OCI-LY1 (cell line): Measurements from ENCODE around the gene SNPH.

Experiments
- H2AFZ ChIP-seq: fragments of 200-600 bp; sonication (generic), shearing (Covaris generic); 2 replicates; pipeline ENCODE4 v1.6.0; 2014; ENCODE audit warnings: antibody characterized with exemption, mild to moderate bottlenecking, low read length
- H3F3A ChIP-seq: fragments of 200-600 bp; sonication (generic), shearing (Covaris generic); 2 replicates; pipeline ENCODE4 v1.6.0; 2014; ENCODE audit warnings: mild to moderate bottlenecking, antibody characterized with exemption, low read length, moderate library complexity; ENCODE audit not compliant: insufficient read depth
- H3K27ac ChIP-seq: fragments of 200-600 bp; sonication (generic); 2 replicates; pipeline ENCODE4 v1.5.1; 2014; ENCODE audit warnings: low read length, mixed run types, mild to moderate bottlenecking, low read depth; ENCODE audit not compliant: poor library complexity, severe bottlenecking
- H3K27me3 ChIP-seq: fragments of 200-600 bp; sonication (generic); 2 replicates; pipeline ENCODE4 v1.6.0; 2014; ENCODE audit warnings: antibody characterized with exemption, mild to moderate bottlenecking, low read length, moderate library complexity; ENCODE audit not compliant: insufficient read depth
- H3K36me3 ChIP-seq: fragments of 200-600 bp; sonication (generic); 2 replicates; pipeline ENCODE4 v1.6.1; 2014; ENCODE audit warnings: mild to moderate bottlenecking, antibody characterized with exemption, low read length, moderate library complexity, mixed read lengths; ENCODE audit not compliant: insufficient read depth
- H3K4me1 ChIP-seq: fragments of 200-600 bp; sonication (generic); 2 replicates; pipeline ENCODE4 v1.5.1; 2014; ENCODE audit warnings: mild to moderate bottlenecking, low read length, moderate library complexity; ENCODE audit not compliant: insufficient read depth, severe bottlenecking
- H3K4me2 ChIP-seq: fragments of 200-600 bp; sonication (generic), shearing (Covaris generic); 2 replicates; pipeline ENCODE4 v1.6.1; 2014; ENCODE audit warnings: low read length
- H3K4me3 ChIP-seq: fragments of 200-600 bp; sonication (generic); 2 replicates; pipeline ENCODE4 v1.5.1; 2014; ENCODE audit warnings: low read length, low read depth, mild to moderate bottlenecking, mixed read lengths; ENCODE audit not compliant: poor library complexity, severe bottlenecking
- H3K79me2 ChIP-seq: fragments of 200-600 bp; shearing (Covaris generic); 2 replicates; pipeline ENCODE4 v1.6.1; 2016; ENCODE audit warnings: mixed run types, low read length, mixed read lengths; ENCODE audit not compliant: insufficient read depth
- H3K9ac ChIP-seq: fragments of 200-600 bp; sonication (generic), shearing (Covaris generic); 2 replicates; pipeline ENCODE4 v1.6.1; 2014; ENCODE audit warnings: mild to moderate bottlenecking, low read length, mixed read lengths
- H3K9me2 ChIP-seq: fragments of 200-600 bp; sonication (generic), shearing (Covaris generic); 2 replicates; pipeline ENCODE4 v1.6.1; 2014; ENCODE audit warnings: low read depth, mild to moderate bottlenecking, low read length, mixed read lengths
- H3K9me3 ChIP-seq: fragments of 200-600 bp; shearing (Covaris generic); 2 replicates; pipeline ENCODE4 v1.6.1; 2014; ENCODE audit warnings: low read length, mixed read lengths
- H4K20me1 ChIP-seq: fragments of 200-600 bp; sonication (generic), shearing (Covaris generic); 2 replicates; pipeline ENCODE4 v1.6.0; 2016; ENCODE audit warnings: mild to moderate bottlenecking, low read length; ENCODE audit not compliant: insufficient read depth
- EZH2 ChIP-seq: fragments of 200-600 bp; sonication (generic), shearing (Covaris generic); IDR thresholded peaks from 2 replicates; pipeline ENCODE4 v1.8.0; 2017; ENCODE audit warnings: borderline replicate concordance, mixed run types, mild to moderate bottlenecking, antibody characterized with exemption, low read length, moderate library complexity, mixed read lengths
- TF ChIP-seq, protein P1 (sequence below): fragments of 200-600 bp; sonication (generic), shearing (Covaris generic); IDR thresholded peaks from 2 replicates; pipeline ENCODE4 v1.5.1; 2017; ENCODE audit warnings: mild to moderate bottlenecking, antibody characterized with exemption, low read length, moderate library complexity, mixed read lengths

Gene SNPH

DNA sequence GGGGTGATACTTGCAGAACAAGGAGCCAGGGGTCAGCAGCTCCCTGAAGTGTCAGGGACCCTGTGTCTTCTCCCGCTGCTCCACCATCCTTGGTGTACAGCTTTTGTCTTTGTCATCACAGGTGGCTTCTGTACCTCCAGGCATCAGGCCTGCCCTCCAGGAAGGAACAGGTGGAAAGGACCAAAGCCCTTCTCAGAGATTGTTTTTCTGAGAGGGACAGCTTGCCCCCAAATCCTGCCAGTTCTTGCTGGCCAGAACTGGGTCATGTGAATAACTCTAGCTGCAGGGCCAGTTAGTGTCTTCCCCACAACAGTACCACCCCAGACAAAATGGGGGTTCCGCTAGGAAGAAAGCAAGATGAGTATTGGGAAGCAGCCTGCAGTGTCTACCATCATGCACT, 31.4 kb downstream of the SNPH start:
- Histone ChIP-seq H3K4me2 (no peak overlapping the region), H3K9me2 (no peaks in the 10 kb centered on the region), H4K20me1 (no peaks in the 10 kb centered on the region), H3K27ac (no peak overlapping the region), H3F3A (no peaks in the 10 kb centered on the region), H3K9me3 (no peaks in the 10 kb centered on the region), H3K79me2 (no peaks in the 10 kb centered on the region), H3K27me3 (no peaks in the 10 kb centered on the region), H3K9ac (no peak overlapping the region), H2AFZ (no peak overlapping the region), H3K4me3 (no peak overlapping the region), H3K36me3 (no peaks in the 10 kb centered on the region), H3K4me1 (no peaks in the 10 kb centered on the region)
- TF ChIP-seq, protein P1, sequence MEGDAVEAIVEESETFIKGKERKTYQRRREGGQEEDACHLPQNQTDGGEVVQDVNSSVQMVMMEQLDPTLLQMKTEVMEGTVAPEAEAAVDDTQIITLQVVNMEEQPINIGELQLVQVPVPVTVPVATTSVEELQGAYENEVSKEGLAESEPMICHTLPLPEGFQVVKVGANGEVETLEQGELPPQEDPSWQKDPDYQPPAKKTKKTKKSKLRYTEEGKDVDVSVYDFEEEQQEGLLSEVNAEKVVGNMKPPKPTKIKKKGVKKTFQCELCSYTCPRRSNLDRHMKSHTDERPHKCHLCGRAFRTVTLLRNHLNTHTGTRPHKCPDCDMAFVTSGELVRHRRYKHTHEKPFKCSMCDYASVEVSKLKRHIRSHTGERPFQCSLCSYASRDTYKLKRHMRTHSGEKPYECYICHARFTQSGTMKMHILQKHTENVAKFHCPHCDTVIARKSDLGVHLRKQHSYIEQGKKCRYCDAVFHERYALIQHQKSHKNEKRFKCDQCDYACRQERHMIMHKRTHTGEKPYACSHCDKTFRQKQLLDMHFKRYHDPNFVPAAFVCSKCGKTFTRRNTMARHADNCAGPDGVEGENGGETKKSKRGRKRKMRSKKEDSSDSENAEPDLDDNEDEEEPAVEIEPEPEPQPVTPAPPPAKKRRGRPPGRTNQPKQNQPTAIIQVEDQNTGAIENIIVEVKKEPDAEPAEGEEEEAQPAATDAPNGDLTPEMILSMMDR, result no peak
- no peak for TF ChIP-seq EZH2

DNA sequence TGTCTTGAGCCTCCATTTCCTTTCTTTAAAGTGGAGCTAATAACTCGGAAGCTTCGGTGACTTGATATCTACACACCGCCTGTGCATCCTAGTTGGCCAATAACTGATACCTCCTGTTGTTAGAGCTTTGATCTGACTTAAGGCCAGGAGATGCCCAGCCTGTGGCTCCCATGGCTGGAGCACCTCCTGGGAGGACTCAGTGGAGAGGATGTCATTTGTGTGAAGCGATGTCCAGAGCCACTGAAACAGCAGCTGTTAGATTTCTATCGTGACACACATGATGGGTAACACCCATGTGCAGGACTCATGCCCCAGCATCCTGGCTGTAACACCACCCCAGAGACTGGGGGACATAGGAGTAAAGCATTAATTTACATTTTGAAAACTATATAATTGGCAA, 32.1 kb downstream of the SNPH start:
- Histone ChIP-seq H3K27ac (no peak overlapping the region), H3K9me2 (no peaks in the 10 kb centered on the region), H3K4me1 (no peaks in the 10 kb centered on the region), H3K36me3 (no peaks in the 10 kb centered on the region), H4K20me1 (no peaks in the 10 kb centered on the region), H2AFZ (no peak overlapping the region), H3K9me3 (no peaks in the 10 kb centered on the region), H3K27me3 (no peaks in the 10 kb centered on the region), H3K4me3 (no peak overlapping the region), H3K79me2 (no peaks in the 10 kb centered on the region), H3K9ac (no peak overlapping the region), H3F3A (no peaks in the 10 kb centered on the region), H3K4me2 (no peak overlapping the region)
- TF ChIP-seq, protein P1, result no peak
- TF ChIP-seq EZH2, result no peak

DNA sequence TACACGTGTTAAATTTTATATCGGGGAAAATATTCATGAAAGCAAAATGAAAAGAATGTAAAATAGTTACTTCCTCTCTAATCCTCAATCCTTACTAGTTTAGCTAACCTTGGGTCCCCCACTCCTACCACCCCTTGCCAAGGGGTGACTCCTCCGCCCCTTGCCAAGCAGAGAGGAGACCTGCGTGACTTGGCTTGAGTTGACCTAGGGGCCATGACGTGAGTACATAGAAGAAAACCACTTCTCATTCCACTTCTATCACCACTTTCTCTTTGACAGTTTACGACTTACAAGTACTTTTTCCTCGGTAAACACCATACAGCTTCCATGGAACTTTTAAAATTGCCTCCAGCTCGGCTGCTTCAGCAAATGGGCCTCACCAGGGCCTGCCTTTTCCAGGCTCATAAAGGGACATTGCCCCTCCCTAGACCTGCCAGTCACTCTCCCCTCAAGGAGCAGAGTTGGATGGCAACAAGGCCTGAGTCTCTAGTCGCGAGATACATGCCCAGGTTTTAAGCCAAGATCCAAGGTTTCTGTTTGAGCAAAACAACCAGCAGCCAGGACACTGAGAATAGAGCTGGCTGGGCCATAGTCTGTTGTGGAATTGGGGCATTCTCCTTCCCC, 32.9 kb downstream of the SNPH start:
- Histone ChIP-seq H3K4me2 (no peak overlapping the region), H4K20me1 (no peaks in the 10 kb centered on the region), H3K79me2 (no peaks in the 10 kb centered on the region), H3K27ac (no peak overlapping the region), H3K36me3 (no peaks in the 10 kb centered on the region), H3K9me2 (no peaks in the 10 kb centered on the region), H3K9ac (no peak overlapping the region), H3K27me3 (no peaks in the 10 kb centered on the region), H2AFZ (no peak overlapping the region), H3K9me3 (no peaks in the 10 kb centered on the region), H3K4me3 (no peak overlapping the region), H3K4me1 (no peaks in the 10 kb centered on the region), H3F3A (no peaks in the 10 kb centered on the region)
- TF ChIP-seq, protein P1, result no peak
- no peak for TF ChIP-seq EZH2
